Calu3 (cell line): ENCODE results near the gene METTL15. TPM values are rescaled to one million over a fixed set of nuclear protein-coding genes. Genes with fewer than 3 reads are reported as not detected.
"Not testable (repeated sequence)": the region's sequence is repeated elsewhere in the genome, so short reads cannot be mapped to it uniquely, and the experiment has no call there.

Experiments used
- BruUV-seq: library from RNA; stranded (reverse); fragments of 400-500 nt; replicated peaks from 2 replicates; lab custom pipeline; 2021; lab: Mats Ljungman, UMichigan
- CTCF ChIA-PET: fragments of 300-600 bp; sonication (Branson Sonifier 250); formaldehyde crosslinking; loops from one replicate; lab custom pipeline; 2022; ENCODE audit warnings: antibody characterized with exemption; lab: Charles Lee
- DNase-seq: peaks from one replicate; pipeline ENCODE4 v3.0.0; 2022
- H3K27ac Mint-ChIP-seq: one replicate; pipeline ENCODE4 v1.8.0; 2022; ENCODE audit warnings: mixed read lengths; ENCODE audit not compliant: unreplicated experiment
- H3K27me3 Mint-ChIP-seq: one replicate; pipeline ENCODE4 v1.8.0; 2022; ENCODE audit warnings: mixed read lengths; ENCODE audit not compliant: unreplicated experiment
- H3K36me3 Mint-ChIP-seq: one replicate; pipeline ENCODE4 v1.8.0; 2022; ENCODE audit warnings: mild to moderate bottlenecking, moderate library complexity, mixed read lengths; ENCODE audit not compliant: insufficient read depth, unreplicated experiment
- H3K4me1 Mint-ChIP-seq: one replicate; pipeline ENCODE4 v1.8.0; 2022; ENCODE audit warnings: mild to moderate bottlenecking, low read depth, mixed read lengths; ENCODE audit not compliant: unreplicated experiment
- H3K4me3 Mint-ChIP-seq: one replicate; pipeline ENCODE4 v1.8.0; 2022; ENCODE audit warnings: mild to moderate bottlenecking, low read depth, moderate library complexity, mixed read lengths; ENCODE audit not compliant: unreplicated experiment
- H3K9me3 Mint-ChIP-seq: one replicate; pipeline ENCODE4 v1.8.0; 2022; ENCODE audit warnings: low read depth, mixed read lengths; ENCODE audit not compliant: unreplicated experiment
- intact Hi-C: fragments of 100-400 bp; cut with micrococcal nuclease; formaldehyde crosslinking; loops from one replicate; pipeline ENCODE4 v1.10.0; 2022; ENCODE audit not compliant: unreplicated experiment
- total RNA-seq: library from RNA; stranded (reverse); gene quantifications from 2 replicates; pipeline ENCODE4 v1.2.3, GENCODE V29; 2022
- TF ChIP-seq, protein P1 (sequence below): fragments of 200-600 bp; IDR thresholded peaks from one replicate; pipeline ENCODE4 v1.8.0; 2022; ENCODE audit warnings: antibody characterized with exemption; ENCODE audit not compliant: unreplicated experiment

The METTL15 gene
- total RNA-seq, 1 experiment from 2014 or later, result 19.0 TPM

DNA sequence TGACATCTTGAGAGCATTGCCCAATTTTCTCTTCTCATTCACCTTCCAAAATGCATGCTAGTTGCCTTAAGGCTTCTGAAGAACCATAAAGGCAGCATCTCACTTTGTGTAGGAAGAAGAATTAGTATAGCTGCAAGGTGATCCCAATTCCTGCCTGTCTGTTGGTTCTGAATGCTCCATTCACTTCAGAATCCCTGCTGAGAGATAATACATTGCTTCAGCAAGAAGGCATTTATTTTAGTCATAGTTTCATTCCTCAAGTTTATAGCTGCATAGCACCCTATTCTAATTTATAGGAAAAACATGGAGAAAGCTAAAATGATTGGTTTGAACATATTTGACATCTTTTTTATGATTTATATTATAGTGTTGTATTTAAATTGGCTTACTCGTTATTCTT, 181.3 kb downstream of the METTL15 start:
- Mint-ChIP-seq H3K36me3 (no peaks in the 10 kb centered on the region), H3K4me3 (no peak overlapping the region), H3K4me1 (no peaks in the 10 kb centered on the region), H3K9me3 (no peaks in the 10 kb centered on the region), H3K27ac (no peak overlapping the region), H3K27me3 (no peaks in the 10 kb centered on the region)
- intact Hi-C loops, result no loop called here
- CTCF ChIA-PET, result interaction anchor here (0.6 kb wide), 1 partner anchor 815 kb away, joined by 3 read pairs; no protein-coding TSS in a partner anchor
- TF ChIP-seq, protein P1, sequence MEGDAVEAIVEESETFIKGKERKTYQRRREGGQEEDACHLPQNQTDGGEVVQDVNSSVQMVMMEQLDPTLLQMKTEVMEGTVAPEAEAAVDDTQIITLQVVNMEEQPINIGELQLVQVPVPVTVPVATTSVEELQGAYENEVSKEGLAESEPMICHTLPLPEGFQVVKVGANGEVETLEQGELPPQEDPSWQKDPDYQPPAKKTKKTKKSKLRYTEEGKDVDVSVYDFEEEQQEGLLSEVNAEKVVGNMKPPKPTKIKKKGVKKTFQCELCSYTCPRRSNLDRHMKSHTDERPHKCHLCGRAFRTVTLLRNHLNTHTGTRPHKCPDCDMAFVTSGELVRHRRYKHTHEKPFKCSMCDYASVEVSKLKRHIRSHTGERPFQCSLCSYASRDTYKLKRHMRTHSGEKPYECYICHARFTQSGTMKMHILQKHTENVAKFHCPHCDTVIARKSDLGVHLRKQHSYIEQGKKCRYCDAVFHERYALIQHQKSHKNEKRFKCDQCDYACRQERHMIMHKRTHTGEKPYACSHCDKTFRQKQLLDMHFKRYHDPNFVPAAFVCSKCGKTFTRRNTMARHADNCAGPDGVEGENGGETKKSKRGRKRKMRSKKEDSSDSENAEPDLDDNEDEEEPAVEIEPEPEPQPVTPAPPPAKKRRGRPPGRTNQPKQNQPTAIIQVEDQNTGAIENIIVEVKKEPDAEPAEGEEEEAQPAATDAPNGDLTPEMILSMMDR, result no peak
- DNase-seq, result no peak
- no TSS peak for BruUV-seq

DNA sequence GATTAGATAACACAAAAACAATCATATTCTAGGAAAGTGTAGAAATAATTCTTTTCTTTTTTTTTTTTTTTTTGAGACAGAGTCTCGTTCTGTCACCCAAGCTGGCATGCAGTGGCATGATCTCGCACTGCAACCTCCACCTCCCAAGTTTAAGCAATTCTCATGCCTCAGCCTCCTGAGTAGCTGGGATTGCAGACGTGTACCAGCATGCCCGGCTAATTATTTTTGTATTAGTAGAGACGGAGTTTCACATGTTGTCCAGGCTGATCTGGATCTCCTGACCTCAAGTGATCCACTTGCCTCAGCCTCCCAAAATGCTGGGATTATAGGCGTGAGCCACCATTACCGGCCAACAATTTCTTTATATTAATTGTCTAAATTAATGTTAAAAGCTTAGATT, 182.8 kb downstream of the METTL15 start:
- DNase-seq, H3K9me3 Mint-ChIP-seq, H3K27me3 Mint-ChIP-seq, H3K27ac Mint-ChIP-seq, intact Hi-C loops, H3K36me3 Mint-ChIP-seq, H3K4me3 Mint-ChIP-seq, H3K4me1 Mint-ChIP-seq, BruUV-seq: not testable (repeated sequence)
- CTCF ChIA-PET, result interaction anchor here (0.6 kb wide), 1 partner anchor 10 kb away, joined by 3 read pairs; no protein-coding TSS in a partner anchor

DNA sequence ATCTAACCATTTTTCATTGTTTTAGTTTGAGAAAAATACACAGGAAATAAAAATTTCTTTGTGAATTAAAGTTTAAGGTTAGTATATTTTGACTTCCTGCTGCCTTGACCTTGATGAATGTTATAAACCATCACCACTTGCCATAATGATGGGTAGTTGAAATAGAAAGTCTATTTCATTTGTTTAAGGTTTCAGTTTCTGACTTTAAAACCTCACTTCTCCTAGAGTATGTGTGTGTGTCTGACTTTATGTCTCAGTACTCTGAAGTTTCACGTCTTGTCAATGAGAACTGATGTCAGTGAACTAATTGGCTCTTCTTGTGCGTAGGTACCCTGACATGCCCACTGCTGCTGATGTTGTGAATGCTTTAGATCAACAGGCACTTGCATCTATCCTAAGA, 188.2 kb downstream of the METTL15 start:
- Mint-ChIP-seq H3K4me3 (no peak overlapping the region), H3K4me1 (no peaks in the 10 kb centered on the region), H3K36me3 (no peaks in the 10 kb centered on the region), H3K27me3 (no peaks in the 10 kb centered on the region), H3K9me3 (no peaks in the 10 kb centered on the region), H3K27ac (no peak overlapping the region)
- DNase-seq, result no peak
- CTCF ChIA-PET, result no interaction called here
- BruUV-seq, result no TSS peak
- intact Hi-C loops, result no loop called here
- TF ChIP-seq, protein P1, result no peak

DNA sequence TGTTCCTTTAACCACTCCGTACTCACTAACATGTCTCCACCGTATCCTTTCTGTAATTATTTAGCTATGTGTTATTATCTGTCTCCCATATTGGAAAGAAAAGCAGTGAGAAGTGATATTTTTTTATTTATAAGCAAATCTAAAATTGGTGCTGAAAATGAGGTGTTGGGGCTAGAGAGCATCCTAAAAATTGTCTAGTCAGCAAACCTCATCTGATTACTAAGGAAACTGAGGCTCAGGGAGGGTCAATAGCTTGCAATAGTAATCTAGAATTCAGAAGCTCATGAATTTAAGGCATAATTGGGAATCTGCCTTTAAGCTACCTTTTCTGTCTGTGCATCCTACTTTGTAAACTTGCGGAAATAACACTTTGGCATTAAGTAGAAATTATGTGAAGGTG, 190.0 kb downstream of the METTL15 start:
- TF ChIP-seq, protein P1, result no peak
- BruUV-seq, result no TSS peak
- intact Hi-C loops, result no loop called here
- H3K27me3 Mint-ChIP-seq, result no peaks in the 10 kb centered on the region
- no peaks in the 10 kb centered on the region for H3K36me3 Mint-ChIP-seq
- H3K9me3 Mint-ChIP-seq, result no peaks in the 10 kb centered on the region
- H3K27ac Mint-ChIP-seq, result no peak overlapping the region
- DNase-seq, result no peak
- no peak overlapping the region for H3K4me3 Mint-ChIP-seq
- H3K4me1 Mint-ChIP-seq, result no peaks in the 10 kb centered on the region
- CTCF ChIA-PET, result no interaction called here

DNA sequence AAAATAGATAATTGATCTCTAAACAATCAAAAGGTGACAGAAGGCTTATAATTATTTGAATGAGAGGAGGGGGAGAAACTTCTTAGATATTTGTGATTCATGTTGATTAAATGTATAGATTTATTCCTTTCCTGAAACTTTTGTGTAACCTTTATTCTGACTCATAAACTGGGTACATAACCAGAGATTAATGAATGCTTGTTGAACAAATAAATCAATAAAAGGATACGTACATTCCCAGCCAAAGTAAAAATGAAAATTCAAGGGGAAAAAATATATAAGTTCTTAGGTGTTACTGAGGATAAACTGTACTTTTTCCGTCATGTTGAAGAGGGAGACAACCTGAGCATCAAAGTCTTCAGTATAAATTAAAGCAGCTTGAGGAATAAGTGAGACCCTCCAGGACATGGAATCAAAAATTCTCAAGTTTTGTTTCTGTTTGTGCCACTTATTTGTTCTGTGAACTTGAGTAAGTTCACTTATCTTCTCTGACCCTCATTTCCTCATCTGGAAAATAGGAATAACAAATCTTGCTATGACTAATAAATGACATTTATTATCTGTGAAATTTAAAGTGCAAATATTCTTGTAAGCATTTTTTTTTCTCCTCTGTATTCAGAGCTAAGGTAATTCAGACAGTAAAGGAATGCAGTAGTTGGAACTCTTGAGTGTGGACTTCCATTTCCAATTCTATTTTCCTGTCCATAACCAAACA, 195.4 kb downstream of the METTL15 start:
- CTCF ChIA-PET, result interaction anchor here (0.7 to 1.0 kb wide), 2 partner anchors 17 to 716 kb away, joined by 3 to 4 read pairs; no protein-coding TSS in a partner anchor
- Mint-ChIP-seq H3K4me3 (peak overlapping the region; percentile 30), H3K36me3 (no peaks in the 10 kb centered on the region), H3K27me3 (no peaks in the 10 kb centered on the region), H3K27ac (peak overlapping the region; percentile 67), H3K9me3 (no peaks in the 10 kb centered on the region), H3K4me1 (no peaks in the 10 kb centered on the region)
- no TSS peak for BruUV-seq
- intact Hi-C loops, result loop anchor here (5.0 kb wide), 1 partner anchor 399 kb away; no protein-coding TSS in a partner anchor
- DNase-seq, result no peak
- TF ChIP-seq, protein P1, result no peak
